ENCODE measurements around the gene TNFRSF8. TPM values are rescaled to one million over a fixed set of nuclear protein-coding genes. Genes with fewer than 3 reads are reported as not detected.

The TNFRSF8 gene
- total RNA-seq, 1 experiment from 2014 or later, result not detected

DNA sequence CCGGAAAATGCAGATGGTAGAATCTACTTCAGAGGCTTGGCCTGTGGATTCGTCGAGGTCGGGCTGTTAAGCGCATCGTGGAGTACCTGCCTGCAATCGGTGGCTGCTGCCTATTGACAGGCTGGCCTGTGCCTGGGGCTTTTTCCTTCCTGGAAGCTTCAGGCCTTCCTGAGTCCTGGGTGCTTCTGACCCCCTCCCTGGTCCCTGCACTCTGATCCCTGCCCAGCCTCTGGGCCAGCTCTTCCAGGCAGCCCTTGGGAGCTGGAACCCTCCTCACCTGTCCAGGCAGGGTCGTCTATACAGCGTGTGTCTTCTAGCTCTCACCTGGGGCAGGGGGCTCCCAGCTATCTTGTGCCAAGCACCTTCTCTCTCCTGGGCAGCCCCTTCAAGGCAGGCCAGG is 63.7 kb downstream of the TNFRSF8 start:
- intact Hi-C loops (cut with micrococcal nuclease; ENCODE audit: unreplicated experiment), result loop anchor here (10.0 kb wide), 1 partner anchor 498 kb away; no protein-coding TSS in a partner anchor
- Histone ChIP-seq H3K27ac (ENCODE audit: low read depth, low read length, poor library complexity, severe bottlenecking) (no peak overlapping the region), H3K4me3 (ENCODE audit: low read depth, low read length, poor library complexity, severe bottlenecking) (no peak overlapping the region), H3K9me3 (ENCODE audit: low read depth, low read length, poor library complexity, severe bottlenecking) (no peaks in the 10 kb centered on the region), H3K27me3 (replicated peaks; ENCODE audit: insufficient read depth, low read depth, low read length, poor library complexity) (no peaks in the 10 kb centered on the region), H3K4me1 (ENCODE audit: insufficient read depth, low read length, poor library complexity, severe bottlenecking) (no peaks in the 10 kb centered on the region), H3K36me3 (ENCODE audit: insufficient read depth, low read length, poor library complexity, severe bottlenecking) (no peaks in the 10 kb centered on the region)
- POLR2A ChIA-PET (ENCODE audit: low non-redundant PET), result no interaction called here
- TF ChIP-seq, protein P1, sequence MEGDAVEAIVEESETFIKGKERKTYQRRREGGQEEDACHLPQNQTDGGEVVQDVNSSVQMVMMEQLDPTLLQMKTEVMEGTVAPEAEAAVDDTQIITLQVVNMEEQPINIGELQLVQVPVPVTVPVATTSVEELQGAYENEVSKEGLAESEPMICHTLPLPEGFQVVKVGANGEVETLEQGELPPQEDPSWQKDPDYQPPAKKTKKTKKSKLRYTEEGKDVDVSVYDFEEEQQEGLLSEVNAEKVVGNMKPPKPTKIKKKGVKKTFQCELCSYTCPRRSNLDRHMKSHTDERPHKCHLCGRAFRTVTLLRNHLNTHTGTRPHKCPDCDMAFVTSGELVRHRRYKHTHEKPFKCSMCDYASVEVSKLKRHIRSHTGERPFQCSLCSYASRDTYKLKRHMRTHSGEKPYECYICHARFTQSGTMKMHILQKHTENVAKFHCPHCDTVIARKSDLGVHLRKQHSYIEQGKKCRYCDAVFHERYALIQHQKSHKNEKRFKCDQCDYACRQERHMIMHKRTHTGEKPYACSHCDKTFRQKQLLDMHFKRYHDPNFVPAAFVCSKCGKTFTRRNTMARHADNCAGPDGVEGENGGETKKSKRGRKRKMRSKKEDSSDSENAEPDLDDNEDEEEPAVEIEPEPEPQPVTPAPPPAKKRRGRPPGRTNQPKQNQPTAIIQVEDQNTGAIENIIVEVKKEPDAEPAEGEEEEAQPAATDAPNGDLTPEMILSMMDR (conservative IDR thresholded peaks at IDR 0.05; ENCODE audit: low read depth, low read length), result no peak
- TF ChIP-seq EZH2 (IDR thresholded peaks at IDR 0.05; ENCODE audit: borderline replicate concordance, low read depth, low read length, poor library complexity, severe bottlenecking), result no peak
- CTCF ChIA-PET, result no interaction called here
- BruUV-seq (replicated peaks), result no TSS peak
- DNase-seq (ENCODE audit: low spot score), result no peak

DNA sequence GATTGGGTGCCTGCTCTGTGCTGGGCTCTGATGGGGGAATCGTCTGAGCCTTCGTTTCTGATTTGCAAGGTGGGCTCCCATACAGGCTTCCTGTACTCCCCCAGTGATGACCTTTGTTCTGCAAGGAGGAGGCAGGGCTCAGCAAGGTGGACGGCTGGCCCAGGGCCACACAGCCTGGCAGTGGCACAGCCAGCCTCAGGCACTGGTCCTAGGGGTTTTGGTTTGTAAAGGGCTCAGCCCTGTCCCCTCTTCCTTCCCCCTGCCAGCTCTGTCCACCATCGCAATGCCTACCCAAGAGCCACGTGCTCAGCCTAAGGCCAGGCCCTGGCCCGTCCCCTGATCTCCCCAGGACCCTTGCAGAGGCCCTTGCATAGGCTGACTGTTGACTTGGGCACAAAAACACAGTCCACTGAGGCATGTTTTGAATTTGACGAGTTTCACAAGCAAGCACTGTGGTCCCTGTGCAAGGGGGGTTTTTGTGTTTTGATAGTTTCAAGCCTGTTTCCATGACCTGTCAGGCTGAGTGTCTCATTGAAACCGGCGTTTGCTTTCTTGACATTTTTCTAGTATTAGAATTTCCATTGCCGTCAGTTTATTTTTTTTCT is 64.2 kb downstream of the TNFRSF8 start:
- H3K4me3 ChIP-seq (ENCODE audit: low read depth, low read length, poor library complexity, severe bottlenecking), result no peak overlapping the region
- H3K9me3 ChIP-seq (ENCODE audit: low read depth, low read length, poor library complexity, severe bottlenecking), result no peaks in the 10 kb centered on the region
- H3K4me1 ChIP-seq (ENCODE audit: insufficient read depth, low read length, poor library complexity, severe bottlenecking), result no peaks in the 10 kb centered on the region
- intact Hi-C loops (cut with micrococcal nuclease; ENCODE audit: unreplicated experiment), result loop anchor here (10.0 kb wide), 1 partner anchor 497 kb away; no protein-coding TSS in a partner anchor
- ChIA-PET CTCF (no interaction called here), POLR2A (ENCODE audit: low non-redundant PET) (no interaction called here)
- no peak overlapping the region for H3K27ac ChIP-seq (ENCODE audit: low read depth, low read length, poor library complexity, severe bottlenecking)
- no peaks in the 10 kb centered on the region for H3K27me3 ChIP-seq (replicated peaks; ENCODE audit: insufficient read depth, low read depth, low read length, poor library complexity)
- H3K36me3 ChIP-seq (ENCODE audit: insufficient read depth, low read length, poor library complexity, severe bottlenecking), result no peaks in the 10 kb centered on the region
- BruUV-seq (replicated peaks), result no TSS peak
- TF ChIP-seq, protein P1 (conservative IDR thresholded peaks at IDR 0.05; ENCODE audit: low read depth, low read length), result no peak
- no peak for TF ChIP-seq EZH2 (IDR thresholded peaks at IDR 0.05; ENCODE audit: borderline replicate concordance, low read depth, low read length, poor library complexity, severe bottlenecking)
- no peak for DNase-seq (ENCODE audit: low spot score)

DNA sequence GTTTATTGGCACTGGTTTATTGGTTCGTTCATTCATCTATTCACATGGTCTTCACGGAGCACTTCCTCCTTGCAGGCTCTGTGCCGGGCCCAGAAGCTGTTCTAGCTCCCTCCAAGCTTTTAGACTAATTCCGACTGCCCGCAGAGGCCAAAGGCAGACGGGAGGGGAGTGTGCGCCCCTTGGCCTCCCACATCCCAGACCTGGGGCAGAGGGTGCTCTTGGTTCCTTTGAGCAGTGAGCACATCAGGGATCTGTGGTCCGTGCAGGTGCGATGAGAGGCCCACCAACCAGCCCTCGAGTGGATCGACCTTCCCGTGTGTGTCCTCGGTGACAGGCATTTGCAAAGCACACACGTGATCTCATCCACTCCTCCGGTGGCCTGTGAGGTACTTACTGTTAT is 65.0 kb downstream of the TNFRSF8 start:
- intact Hi-C loops (cut with micrococcal nuclease; ENCODE audit: unreplicated experiment), result loop anchor here (10.0 kb wide), 1 partner anchor 497 kb away; no protein-coding TSS in a partner anchor
- POLR2A ChIA-PET (ENCODE audit: low non-redundant PET), result no interaction called here
- H3K27ac ChIP-seq (ENCODE audit: low read depth, low read length, poor library complexity, severe bottlenecking), result no peak overlapping the region
- CTCF ChIA-PET, result no interaction called here
- no peaks in the 10 kb centered on the region for H3K36me3 ChIP-seq (ENCODE audit: insufficient read depth, low read length, poor library complexity, severe bottlenecking)
- BruUV-seq (replicated peaks), result no TSS peak
- no peaks in the 10 kb centered on the region for H3K9me3 ChIP-seq (ENCODE audit: low read depth, low read length, poor library complexity, severe bottlenecking)
- DNase-seq (ENCODE audit: low spot score), result no peak
- no peaks in the 10 kb centered on the region for H3K27me3 ChIP-seq (replicated peaks; ENCODE audit: insufficient read depth, low read depth, low read length, poor library complexity)
- no peak for TF ChIP-seq EZH2 (IDR thresholded peaks at IDR 0.05; ENCODE audit: borderline replicate concordance, low read depth, low read length, poor library complexity, severe bottlenecking)
- TF ChIP-seq, protein P1 (conservative IDR thresholded peaks at IDR 0.05; ENCODE audit: low read depth, low read length), result no peak
- H3K4me3 ChIP-seq (ENCODE audit: low read depth, low read length, poor library complexity, severe bottlenecking), result no peak overlapping the region
- no peaks in the 10 kb centered on the region for H3K4me1 ChIP-seq (ENCODE audit: insufficient read depth, low read length, poor library complexity, severe bottlenecking)
